ENCODE data around the gene SNX32.

Gene SNX32

DNA sequence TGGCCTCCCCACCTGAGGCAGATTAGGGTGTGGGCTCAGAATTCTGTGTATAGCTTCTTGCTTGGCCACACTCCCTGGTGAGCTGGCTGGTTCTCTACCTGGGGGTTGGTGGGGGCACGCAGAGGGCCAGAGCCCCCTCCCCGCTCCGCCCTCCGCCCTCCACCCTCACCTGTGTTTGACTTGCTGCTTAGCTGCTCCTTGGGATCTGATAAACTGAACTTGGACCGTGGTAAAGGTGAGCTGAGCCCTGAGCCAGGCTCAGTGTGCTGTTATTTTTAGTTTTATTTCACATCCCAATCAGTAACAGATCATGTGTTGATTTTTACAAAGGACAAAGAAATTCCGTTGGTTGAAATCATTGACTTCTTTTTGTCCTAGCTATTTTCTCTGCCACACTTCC is 44.9 kb upstream of the SNX32 start:
- no peak overlapping the region for H3K4me3 ChIP-seq (replicated peaks; ENCODE audit: low read depth, low read length)
- TF ChIP-seq CTCF (IDR thresholded peaks at IDR 0.05; ENCODE audit: low read depth, low read length, missing control alignments), result no peak
- DNase-seq (ENCODE audit: extremely low read depth, low read depth), result no peak

GRCh38 chr11:65789230-65790103 is 44.3 kb upstream of the SNX32 start:
- no peak for TF ChIP-seq CTCF (IDR thresholded peaks at IDR 0.05; ENCODE audit: low read depth, low read length, missing control alignments)
- no peak overlapping the region for H3K4me3 ChIP-seq (replicated peaks; ENCODE audit: low read depth, low read length)
- DNase-seq (ENCODE audit: extremely low read depth, low read depth), result no peak

GRCh38 chr11:65790104-65790901 is 43.5 kb upstream of the SNX32 start:
- no peak for DNase-seq (ENCODE audit: extremely low read depth, low read depth)
- no peak for TF ChIP-seq CTCF (IDR thresholded peaks at IDR 0.05; ENCODE audit: low read depth, low read length, missing control alignments)
- no peak overlapping the region for H3K4me3 ChIP-seq (replicated peaks; ENCODE audit: low read depth, low read length)

DNA sequence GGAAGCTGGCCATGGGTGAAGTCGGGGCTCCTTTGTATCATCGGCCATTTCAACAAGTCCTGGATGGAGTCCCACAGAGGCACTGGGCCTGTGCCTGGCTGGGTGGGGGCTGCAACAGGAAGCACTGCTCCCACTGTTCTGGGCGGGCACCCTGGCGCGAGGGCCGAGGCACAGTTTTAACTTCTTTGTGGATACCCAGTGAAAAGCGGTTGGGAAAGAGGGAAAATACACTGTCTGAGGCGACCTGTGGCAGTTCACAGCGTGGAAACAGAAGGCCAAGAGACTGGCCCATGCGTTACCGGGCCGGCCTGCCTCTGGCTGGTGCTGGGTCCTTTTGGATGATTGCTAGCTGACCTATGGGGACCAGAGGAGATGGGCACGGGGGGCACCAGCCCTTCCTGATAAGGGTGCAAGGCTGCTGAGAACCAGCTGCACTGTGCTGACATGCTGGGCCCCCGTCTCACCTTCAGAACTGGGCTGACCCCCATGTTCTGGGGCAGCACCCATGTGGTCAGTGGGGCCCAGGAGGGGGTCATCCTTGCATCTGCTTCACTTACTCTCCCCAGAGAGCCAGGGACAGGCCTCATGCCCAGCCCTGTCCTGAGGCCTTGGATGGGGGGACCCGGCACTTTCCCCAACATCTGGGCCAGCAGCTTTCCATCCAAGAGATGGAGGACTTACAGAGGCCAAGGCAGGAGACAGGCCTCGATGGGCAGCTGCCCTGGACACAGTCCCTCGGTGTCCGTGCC is 42.7 kb upstream of the SNX32 start:
- DNase-seq (ENCODE audit: extremely low read depth, low read depth), result no peak
- H3K4me3 ChIP-seq (replicated peaks; ENCODE audit: low read depth, low read length), result no peak overlapping the region
- TF ChIP-seq CTCF (IDR thresholded peaks at IDR 0.05; ENCODE audit: low read depth, low read length, missing control alignments), result no peak

GRCh38 chr11:65791719-65792213 is 42.0 kb upstream of the SNX32 start:
- TF ChIP-seq CTCF (IDR thresholded peaks at IDR 0.05; ENCODE audit: low read depth, low read length, missing control alignments), result no peak
- no peak overlapping the region for H3K4me3 ChIP-seq (replicated peaks; ENCODE audit: low read depth, low read length)
- peak; percentile 41 for DNase-seq (ENCODE audit: extremely low read depth, low read depth)

DNA sequence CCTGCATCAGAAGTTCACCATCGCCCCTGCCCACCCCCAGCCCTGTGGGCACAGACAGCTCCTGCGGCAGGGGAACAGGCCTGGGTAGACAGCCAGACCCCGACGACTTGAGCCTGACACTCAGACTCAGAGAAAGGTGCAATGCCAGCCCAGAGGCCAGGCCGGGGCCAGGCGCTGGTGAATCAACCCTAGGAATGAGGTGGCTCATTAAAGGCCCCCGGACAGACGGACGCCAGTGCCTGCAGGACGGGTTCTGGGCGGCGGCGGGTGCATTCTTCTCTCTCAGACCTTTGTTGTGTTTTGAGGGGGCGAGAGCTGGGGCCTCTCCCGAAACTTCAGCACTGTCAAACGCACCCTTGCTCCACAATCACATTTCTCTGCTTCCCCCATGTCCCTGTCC is 41.3 kb upstream of the SNX32 start:
- no peak for DNase-seq (ENCODE audit: extremely low read depth, low read depth)
- no peak overlapping the region for H3K4me3 ChIP-seq (replicated peaks; ENCODE audit: low read depth, low read length)

More for the DNA sequence above, 41.3 kb upstream of the SNX32 start:
- TF ChIP-seq CTCF (IDR thresholded peaks at IDR 0.05; ENCODE audit: low read depth, low read length, missing control alignments), result no peak
